Stimulated activated CD4-positive, alpha-beta T cell treated with anti-CD3 and anti-CD28 coated beads, Interleukin-1b, Interleukin-23, amount 100 ng/mL, for 4 hours (primary cell): ENCODE measurements around the gene AMN.
"Not testable (repeated sequence)": the region's sequence is repeated elsewhere in the genome, so short reads cannot be mapped to it uniquely, and the experiment has no call there.

Source experiments
- DNase-seq, 2 donors: peaks; one replicate each; pipeline ENCODE4 v3.0.0-alpha.2; 2020; ENCODE audit warnings: low read depth in 2 of 2

Gene AMN

GRCh38 chr14:102922490-102923200, at the start of gene AMN:
AMN (plus strand) TSS chr14:102922663; CDS start chr14:102922689, 26 bp downstream.
- no peak for DNase-seq

GRCh38 chr14:102873131-102873530, 49.3 kb upstream of the AMN start:
- DNase-seq, result no peak

- no peak for DNase-seq
Observed at GRCh38 chr14:102873546-102874061, 48.9 kb upstream of the AMN start.

- no peak for DNase-seq
Observed at GRCh38 chr14:102875652-102876051, 46.8 kb upstream of the AMN start.

- DNase-seq, result not testable (repeated sequence)
Observed at GRCh38 chr14:102877511-102877910, 45.0 kb upstream of the AMN start.

- DNase-seq, result no peak
Observed at GRCh38 chr14:102878174-102878969, 44.1 kb upstream of the AMN start.

- no peak for DNase-seq
Observed at GRCh38 chr14:102878970-102879460, 43.4 kb upstream of the AMN start.

GRCh38 chr14:102882226-102882906, 40.1 kb upstream of the AMN start:
- no peak for DNase-seq

GRCh38 chr14:102883089-102883541, 39.3 kb upstream of the AMN start:
- DNase-seq, result no peak

- no peak for DNase-seq
Observed at GRCh38 chr14:102883554-102883953, 38.9 kb upstream of the AMN start.

GRCh38 chr14:102885737-102886447, 36.6 kb upstream of the AMN start:
- DNase-seq, result no peak

GRCh38 chr14:102888748-102889147, 33.7 kb upstream of the AMN start:
- DNase-seq, result no peak

- DNase-seq, result no peak
Observed at GRCh38 chr14:102889615-102890014, 32.8 kb upstream of the AMN start.

GRCh38 chr14:102891111-102891510, 31.4 kb upstream of the AMN start:
- DNase-seq, result no peak

GRCh38 chr14:102891556-102891955, 30.9 kb upstream of the AMN start:
- DNase-seq, result no peak

GRCh38 chr14:102892651-102893050, 29.8 kb upstream of the AMN start:
- DNase-seq, result no peak

- no peak for DNase-seq
Observed at GRCh38 chr14:102893452-102893851, 29.0 kb upstream of the AMN start.

- not testable (repeated sequence) for DNase-seq
Observed at GRCh38 chr14:102896735-102897134, 25.7 kb upstream of the AMN start.

- DNase-seq, result no peak
Observed at GRCh38 chr14:102897299-102898027, 25.0 kb upstream of the AMN start.

- DNase-seq, result no peak
Observed at GRCh38 chr14:102898298-102898697, 24.2 kb upstream of the AMN start.
